Astrocyte of the spinal cord (primary cell): ENCODE data around the gene MTAP.

Experiments used
- DNase-seq: peaks from one replicate; pipeline ENCODE4 v3.0.0; 2011; ENCODE audit warnings: low read depth, low spot score
- H3K4me3 ChIP-seq: 2 replicates; pipeline ENCODE4 v1.5.1; 2011; ENCODE audit warnings: low read depth, mild to moderate bottlenecking, low read length, moderate library complexity
- CTCF ChIP-seq: IDR thresholded peaks from 2 replicates; pipeline ENCODE4 v1.5.1; 2012; ENCODE audit warnings: low read depth, mild to moderate bottlenecking, low read length, inconsistent platforms
- in situ Hi-C: cut with HindIII; loops from 2 replicates; pipeline ENCODE4 v1.10.0; 2017; ENCODE audit warnings: low sequenced_read_pairs

The MTAP gene

GRCh38 chr9:21781656-21782055 is 20.8 kb upstream of the MTAP start:
- no peak for TF ChIP-seq CTCF
- H3K4me3 ChIP-seq = no peak overlapping the region
- in situ Hi-C loops = loop anchor here (25.0 kb wide), 1 partner anchor 194 kb away; no protein-coding TSS in a partner anchor
- no peak for DNase-seq

GRCh38 chr9:21782205-21782604 is 20.2 kb upstream of the MTAP start:
- TF ChIP-seq CTCF = no peak
- DNase-seq = no peak
- in situ Hi-C loops = loop anchor here (25.0 kb wide), 1 partner anchor 195 kb away; no protein-coding TSS in a partner anchor
- no peak overlapping the region for H3K4me3 ChIP-seq

- in situ Hi-C loops = loop anchor here (25.0 kb wide), 1 partner anchor 201 kb away; no protein-coding TSS in a partner anchor
- no peak for TF ChIP-seq CTCF
- no peak for DNase-seq
- no peak overlapping the region for H3K4me3 ChIP-seq
Observed at GRCh38 chr9:21788752-21789151, 13.7 kb upstream of the MTAP start.

- peak; percentile 95 for DNase-seq
- in situ Hi-C loops = loop anchor here (25.0 kb wide), 1 partner anchor 202 kb away; no protein-coding TSS in a partner anchor
- TF ChIP-seq CTCF = peak; percentile 69
- H3K4me3 ChIP-seq = peak overlapping the region; percentile 27
Observed at GRCh38 chr9:21789541-21790037, 12.8 kb upstream of the MTAP start.

- no peak for DNase-seq
- TF ChIP-seq CTCF = no peak
- in situ Hi-C loops = loop anchor here (25.0 kb wide), 1 partner anchor 208 kb away; no protein-coding TSS in a partner anchor
- H3K4me3 ChIP-seq = no peak overlapping the region
Observed at GRCh38 chr9:21795483-21795882, 7.0 kb upstream of the MTAP start.

- DNase-seq = no peak
- H3K4me3 ChIP-seq = no peak overlapping the region
- in situ Hi-C loops = loop anchor here (25.0 kb wide), 1 partner anchor 209 kb away; no protein-coding TSS in a partner anchor
- no peak for TF ChIP-seq CTCF
Observed at GRCh38 chr9:21796768-21797167, 5.7 kb upstream of the MTAP start.
